Epithelial cell of prostate (primary cell): ENCODE data around the gene MAPK12.
A peak's percentile ranks its signal among the peaks of the same experiment; 100 is the strongest.

Experiments
- DNase-seq: peaks from one replicate; pipeline ENCODE4 v3.0.0-alpha.2; 2011; ENCODE audit warnings: low read depth, low spot score
- H3K27ac ChIP-seq: fragments of 450-650 bp; 2 replicates; pipeline ENCODE4 v1.5.1; 2017; ENCODE audit warnings: mild to moderate bottlenecking

Gene MAPK12

DNA sequence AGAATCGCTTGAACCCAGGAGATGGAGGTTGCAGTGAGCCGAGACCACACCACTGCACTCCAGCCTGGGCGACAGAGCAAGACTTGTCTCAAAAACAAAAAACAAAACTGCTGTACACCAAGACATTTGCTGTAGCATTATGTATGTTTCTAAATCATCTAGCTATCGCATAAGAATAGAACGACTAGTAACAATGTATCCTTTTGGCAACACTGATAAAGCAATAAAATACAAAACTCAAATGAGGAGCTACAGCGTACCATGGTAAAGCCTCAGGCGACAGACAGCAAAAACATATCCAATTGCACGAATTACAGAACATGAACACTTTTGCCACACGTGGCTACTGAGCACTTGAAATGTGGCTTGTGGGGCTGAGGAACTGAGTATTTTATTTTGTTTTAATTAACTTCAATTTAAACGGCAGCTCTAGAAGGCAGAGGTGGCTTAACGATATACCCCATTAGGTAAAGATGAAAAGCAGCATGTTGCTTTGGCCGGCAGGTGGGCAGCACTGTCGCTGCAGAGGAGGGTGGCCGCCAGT lies 19.0 kb downstream of the MAPK12 start:
- no peak for DNase-seq
- no peak overlapping the region for H3K27ac ChIP-seq

DNA sequence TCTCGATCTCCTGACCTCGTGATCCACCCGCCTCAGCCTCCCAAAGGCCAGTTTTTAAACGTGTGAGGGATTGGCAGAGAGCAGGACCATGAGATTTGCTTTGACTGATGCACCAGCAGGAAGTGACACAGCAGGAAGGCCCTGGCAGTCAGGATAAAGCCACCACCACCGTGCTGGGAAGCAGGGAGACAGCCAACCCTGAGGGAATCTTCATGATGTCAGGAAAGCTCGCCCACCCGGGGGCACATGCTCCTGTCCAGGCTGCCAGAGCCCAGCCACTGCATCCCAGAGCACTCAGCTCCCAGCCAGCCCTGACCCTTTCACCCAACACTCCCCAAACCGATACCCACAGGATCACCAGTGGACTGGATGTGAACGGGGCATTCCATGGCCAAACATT lies 22.7 kb downstream of the MAPK12 start:
- DNase-seq = no peak
- no peak overlapping the region for H3K27ac ChIP-seq

DNA sequence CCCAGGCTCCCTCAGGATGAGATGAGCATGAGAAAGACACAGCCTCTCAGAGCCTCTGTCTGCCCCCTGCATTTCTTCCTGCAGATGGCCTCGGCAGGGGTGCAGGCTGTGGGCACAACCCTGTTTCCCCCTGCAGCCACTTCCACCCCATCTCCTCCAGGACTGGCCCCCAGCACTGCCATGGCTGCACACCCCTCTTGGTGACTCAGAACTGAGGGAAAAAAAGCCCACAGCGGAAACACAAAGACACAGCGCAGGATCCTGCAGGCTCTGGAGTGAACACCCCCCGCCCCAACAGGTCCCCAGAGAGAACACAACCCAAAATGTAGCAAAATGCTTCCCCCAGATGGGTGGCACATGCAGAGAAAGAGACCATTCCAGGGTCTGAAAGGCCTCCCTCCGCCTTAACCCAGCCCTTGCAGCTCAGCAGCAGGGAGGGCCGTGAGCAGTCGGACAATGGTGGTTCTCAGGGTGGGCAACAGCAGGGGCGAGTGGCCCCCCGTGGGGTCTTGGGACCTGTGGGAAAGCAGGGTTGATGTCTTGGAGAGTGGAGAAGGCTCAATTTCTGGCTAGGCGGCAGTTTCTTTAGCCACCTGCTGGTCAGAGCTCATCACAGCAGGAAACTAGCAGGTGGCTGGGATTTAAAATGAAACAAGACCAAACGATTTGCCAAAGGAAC lies 24.6 kb downstream of the MAPK12 start:
- no peak for DNase-seq

DNA sequence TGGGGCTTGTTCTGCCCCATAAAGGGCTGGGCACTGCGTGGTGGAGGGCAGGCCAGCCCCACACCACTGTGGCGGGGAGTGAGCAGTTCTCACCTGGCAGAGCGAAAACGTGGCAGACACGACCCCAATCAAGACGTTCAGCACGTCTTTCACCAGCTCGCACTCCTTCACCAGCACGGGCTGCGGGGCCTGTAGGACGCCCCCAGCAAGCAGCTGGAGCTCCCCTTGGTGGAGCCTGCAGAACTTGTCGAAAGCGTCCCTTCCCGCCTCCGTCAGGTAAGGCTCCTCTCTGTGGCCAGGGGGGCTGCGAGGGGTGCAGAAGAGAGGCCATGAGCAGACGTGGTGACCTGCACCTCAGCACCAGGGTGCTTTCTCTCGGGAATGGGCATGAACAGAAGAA lies 28.3 kb downstream of the MAPK12 start:
- H3K27ac ChIP-seq = no peak overlapping the region
- DNase-seq = no peak

More for the DNA sequence above, 24.6 kb downstream of the MAPK12 start:
- no peak overlapping the region for H3K27ac ChIP-seq

DNA sequence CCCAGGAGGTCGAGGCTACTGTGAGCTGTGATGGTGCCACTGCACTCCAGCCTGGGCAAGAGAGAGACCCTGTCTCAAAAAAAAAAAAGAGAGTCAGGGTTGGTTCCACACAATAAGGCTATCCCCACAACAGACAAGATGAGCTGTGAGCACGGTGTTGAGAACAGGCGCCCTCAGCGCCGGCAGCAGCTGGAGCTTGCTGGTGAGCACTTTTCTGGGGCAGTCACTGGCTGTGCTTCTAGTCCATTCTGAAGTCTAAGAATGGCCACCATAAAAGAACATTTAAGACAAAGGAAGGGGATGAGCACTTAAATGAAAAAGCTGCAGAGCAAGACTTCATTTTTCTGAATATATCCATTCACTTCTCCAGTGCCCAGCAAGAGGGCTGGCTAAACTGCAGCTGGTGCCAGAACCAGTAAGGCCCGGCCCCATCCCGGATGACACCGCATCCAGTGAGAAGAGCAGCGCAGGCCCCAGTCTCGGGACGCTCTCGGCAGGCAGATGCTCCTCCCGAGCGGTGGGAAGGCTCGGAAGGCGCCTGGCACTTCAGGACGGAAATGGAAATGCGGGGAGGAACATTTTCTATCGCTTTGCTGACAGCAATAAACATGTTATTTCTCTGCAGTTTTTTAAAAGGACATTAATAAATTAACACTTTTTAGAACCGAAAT lies 28.9 kb downstream of the MAPK12 start:
- DNase-seq = no peak
- no peak overlapping the region for H3K27ac ChIP-seq

- DNase-seq = no peak
- no peak overlapping the region for H3K27ac ChIP-seq
These were observed 32.1 kb downstream of the MAPK12 start for GRCh38 chr22:50229370-50229769.

GRCh38 chr22:50228366-50228765 lies 33.1 kb downstream of the MAPK12 start:
- H3K27ac ChIP-seq = no peak overlapping the region

DNA sequence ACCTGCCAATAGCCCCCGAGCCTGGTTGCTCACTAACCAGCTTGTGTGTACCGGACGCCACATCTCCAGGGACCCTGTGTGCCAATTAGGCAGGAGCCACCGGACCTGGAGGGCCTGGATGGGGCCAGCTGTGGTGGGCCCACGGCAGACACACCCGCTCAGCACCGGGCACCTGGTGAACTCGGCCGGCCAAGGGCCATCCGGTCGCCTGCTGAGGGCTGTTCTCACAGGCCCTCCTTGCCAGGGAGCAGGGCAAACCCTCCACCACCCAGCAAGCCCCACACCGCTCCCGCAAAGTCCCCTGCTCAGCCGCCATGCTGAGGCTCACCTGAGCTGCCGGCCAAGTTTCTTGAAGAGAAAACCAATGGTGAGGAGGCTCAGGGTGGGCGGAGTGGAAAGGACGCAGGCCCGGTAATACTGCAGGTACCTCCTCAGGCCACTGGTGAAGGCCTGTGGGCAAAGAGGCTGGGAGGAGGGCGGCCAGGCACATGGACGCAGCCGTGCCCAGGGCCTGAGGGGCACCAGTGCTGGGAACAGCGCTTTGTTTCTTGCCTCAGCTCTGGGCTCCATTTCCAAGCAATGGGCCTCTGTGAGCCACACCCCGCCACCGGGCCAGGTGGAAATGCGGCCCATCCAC lies 33.8 kb downstream of the MAPK12 start:
- H3K27ac ChIP-seq = no peak overlapping the region
- no peak for DNase-seq

More at GRCh38 chr22:50228366-50228765, 33.1 kb downstream of the MAPK12 start:
- DNase-seq = no peak

DNA sequence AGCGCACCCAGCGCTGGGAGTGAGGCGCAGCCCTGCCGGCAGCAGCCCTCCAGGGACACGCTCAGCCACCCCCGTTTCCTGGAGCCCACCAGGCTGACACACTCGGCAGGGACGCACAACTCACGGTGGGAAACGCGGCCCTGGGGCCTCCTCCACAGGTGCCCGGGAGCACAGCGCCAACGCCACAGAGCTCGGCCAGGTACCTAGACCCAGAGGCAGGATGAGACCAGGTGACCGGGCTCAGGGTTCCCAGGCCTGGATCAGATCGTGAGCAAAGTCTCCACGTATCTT lies 34.7 kb downstream of the MAPK12 start:
- no peak overlapping the region for H3K27ac ChIP-seq
- DNase-seq = no peak

DNA sequence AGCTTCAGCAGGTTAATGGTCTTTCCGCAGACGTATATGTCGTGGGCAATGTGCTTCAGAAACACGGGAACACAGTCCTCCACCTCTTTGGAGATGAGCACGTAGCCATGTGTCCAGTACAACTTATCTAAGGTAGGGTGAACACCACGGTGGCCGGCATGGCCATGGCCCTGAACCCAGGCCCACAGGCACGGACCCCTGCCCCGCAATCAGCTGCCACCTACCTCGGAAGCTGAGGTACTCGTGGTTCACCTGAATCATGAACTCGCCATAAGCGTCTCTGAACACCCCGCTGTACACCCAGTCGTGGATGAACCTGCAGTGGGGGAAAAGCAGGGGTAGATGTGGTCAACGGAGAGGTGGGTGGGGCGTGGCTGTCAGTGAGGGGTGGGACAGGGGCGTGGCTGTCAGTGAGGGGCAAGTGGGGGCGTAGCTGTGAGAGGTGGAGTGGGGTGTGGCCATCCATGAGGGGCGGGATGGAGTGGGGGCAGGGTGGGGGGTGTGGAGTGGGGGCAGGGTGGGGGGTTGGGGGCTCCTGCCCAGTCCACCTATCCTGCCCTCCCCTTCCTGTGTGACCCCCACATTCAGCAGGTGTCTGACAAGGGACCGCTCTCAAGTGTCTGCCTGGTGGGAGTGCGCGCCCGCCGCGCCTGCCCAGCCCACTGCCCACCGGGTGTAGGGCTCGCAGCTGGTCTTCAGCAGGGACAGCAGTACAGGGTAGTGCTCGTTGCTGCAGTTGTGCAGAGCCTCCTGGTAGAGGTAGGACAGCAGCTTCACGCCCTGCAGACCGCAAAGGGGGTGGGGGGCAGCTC lies 35.2 kb downstream of the MAPK12 start:
- DNase-seq = no peak
- no peak overlapping the region for H3K27ac ChIP-seq

- H3K27ac ChIP-seq = no peak overlapping the region
- DNase-seq = no peak
These were observed 36.1 kb downstream of the MAPK12 start for GRCh38 chr22:50225200-50225969.

GRCh38 chr22:50224071-50224470 lies 37.4 kb downstream of the MAPK12 start:
- H3K27ac ChIP-seq = no peak overlapping the region
- no peak for DNase-seq

- no peak for DNase-seq
- no peak overlapping the region for H3K27ac ChIP-seq
These were observed 39.0 kb downstream of the MAPK12 start for GRCh38 chr22:50222508-50222907.

DNA sequence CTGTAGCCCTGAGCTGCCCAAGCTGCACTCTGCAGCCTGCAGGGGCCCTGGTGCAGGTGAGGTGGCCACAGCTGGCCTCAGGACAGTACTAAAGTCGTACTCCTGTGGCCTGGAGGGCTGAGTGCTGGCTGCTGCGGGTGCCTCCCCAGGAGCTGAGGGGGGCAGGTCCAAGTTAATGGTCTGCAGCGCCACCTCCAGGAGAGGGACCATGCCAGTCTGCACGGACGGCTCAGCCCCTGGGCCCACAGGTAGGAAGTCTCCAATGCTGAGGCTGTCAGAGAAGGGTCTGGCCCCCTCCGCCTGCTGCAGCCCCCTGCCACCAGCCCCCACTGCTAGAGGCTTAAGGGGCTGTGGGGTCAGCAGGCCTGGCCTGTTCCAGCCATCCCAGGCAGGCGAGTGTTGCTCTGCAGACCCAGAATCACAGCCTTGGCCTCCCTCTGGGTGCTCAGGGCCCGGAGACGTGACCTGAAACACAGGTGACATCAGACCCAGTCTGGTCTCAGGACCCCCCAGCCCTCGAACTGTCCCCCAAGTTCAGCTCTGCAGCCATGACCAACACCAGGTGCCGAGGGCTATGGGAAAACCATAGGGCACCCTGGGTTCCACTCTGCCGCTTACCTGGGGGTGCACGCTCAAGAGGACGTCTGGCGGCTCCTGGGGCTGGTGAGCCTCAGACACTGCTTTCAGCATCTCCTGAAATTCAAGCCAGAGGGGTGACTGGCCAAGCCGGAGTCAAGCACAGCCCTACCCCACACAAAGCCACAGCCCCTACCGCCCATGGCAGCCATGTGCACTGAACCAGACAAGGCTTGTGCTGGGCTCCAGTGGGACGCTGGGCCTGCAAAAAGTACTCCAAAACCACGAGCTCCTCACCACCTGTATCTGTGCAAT lies 39.8 kb downstream of the MAPK12 start:
- DNase-seq = no peak
- no peak overlapping the region for H3K27ac ChIP-seq

- H3K27ac ChIP-seq = no peak overlapping the region
- DNase-seq = no peak
These were observed 40.7 kb downstream of the MAPK12 start for GRCh38 chr22:50220603-50221409.

DNA sequence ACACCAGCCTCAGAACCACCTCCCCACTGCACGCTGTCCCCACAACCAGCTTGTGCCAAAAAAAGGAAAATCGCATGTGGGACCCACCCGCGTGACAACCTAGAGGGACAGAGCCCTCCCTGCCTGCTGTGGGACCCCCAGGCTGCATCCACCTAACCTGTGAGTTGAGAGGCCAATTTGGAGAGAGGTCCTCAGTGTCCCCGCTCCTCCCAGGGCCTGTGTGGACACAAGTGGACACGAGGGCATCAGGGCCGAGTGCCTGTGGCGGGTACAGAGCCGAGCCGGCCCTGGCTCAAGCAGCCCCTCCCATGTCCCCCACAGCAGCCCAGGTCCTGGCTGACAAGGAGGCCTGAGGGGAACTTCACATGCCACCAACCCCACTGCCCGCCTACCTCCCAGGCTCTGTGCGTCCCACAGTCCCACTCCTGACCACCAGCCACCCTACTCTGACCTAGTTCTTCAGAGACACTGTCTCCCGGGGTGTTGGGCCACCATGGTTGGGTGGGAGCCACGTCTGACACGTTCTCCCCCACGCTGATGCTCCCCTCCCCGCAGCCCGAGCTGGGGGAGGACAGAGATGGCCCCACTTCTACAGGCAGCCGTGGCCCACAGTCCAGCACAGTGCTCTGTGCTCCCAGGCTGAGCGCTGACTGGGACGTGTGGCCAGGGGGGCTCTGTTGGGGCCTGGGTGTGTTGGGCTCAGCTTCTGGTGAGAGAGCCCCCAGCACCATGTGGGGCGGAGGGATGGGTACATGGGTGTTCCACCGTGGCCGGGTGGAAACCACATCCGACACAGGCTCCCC lies 41.5 kb downstream of the MAPK12 start:
- H3K27ac ChIP-seq = no peak overlapping the region
- DNase-seq = no peak

DNA sequence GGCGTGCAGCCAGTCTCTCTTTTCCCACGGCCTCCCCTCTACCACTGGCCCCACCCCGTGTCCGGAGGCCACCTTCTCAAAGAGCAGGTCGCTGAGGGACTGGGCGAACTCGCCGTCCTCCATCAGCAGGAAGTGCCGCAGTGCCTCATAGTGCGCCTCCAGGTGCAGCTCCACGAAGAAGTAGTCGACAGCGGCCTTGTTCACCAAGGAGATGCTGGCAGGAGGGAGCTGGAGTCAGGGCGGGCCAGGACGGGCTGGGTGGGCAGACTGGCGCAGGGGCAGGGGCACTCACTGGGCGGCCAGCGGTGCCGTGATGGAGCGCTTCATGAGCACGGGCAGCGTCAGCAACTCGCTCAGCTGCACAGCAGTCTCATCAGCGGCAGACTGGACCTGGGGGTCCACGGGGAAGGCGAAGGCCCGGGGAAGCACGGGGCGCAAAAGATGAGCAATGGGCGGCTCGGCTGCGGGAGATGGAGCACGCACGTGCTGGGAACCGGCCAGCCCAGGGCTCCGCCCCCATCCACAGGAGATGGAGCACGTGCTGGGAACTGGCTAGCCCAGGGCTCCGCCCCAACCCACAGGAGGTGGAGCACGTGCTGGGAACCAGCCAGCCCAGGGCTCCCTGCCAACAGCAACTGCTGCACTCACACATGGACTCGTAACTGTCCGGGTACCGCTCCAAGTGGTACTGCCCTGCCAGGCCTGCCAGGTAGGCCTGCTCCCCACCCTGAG lies 42.3 kb downstream of the MAPK12 start:
- H3K27ac ChIP-seq = no peak overlapping the region
- peak; percentile 33 for DNase-seq
